Measurements from ENCODE around the gene RAB5B.
"Not testable (repeated sequence)": the region's sequence is repeated elsewhere in the genome, so short reads cannot be mapped to it uniquely, and the experiment has no call there.

RAB5B gene

GRCh38 chr12:56020423-56021184, 46.7 kb downstream of the RAB5B start, which contains the start of gene IKZF4:
Gene IKZF4, plus strand, starts transcription at chr12:56021043. Its CDS starts 451 bp downstream, at chr12:56021494.
- DNase-seq: no peak

GRCh38 chr12:56021889-56022497, 48.1 kb downstream of the RAB5B start:
- DNase-seq: no peak

- DNase-seq: no peak
Observed at GRCh38 chr12:56028511-56029165, 54.8 kb downstream of the RAB5B start.

- DNase-seq: no peak
Observed at GRCh38 chr12:56029166-56029519, 55.3 kb downstream of the RAB5B start.

GRCh38 chr12:56029666-56030293, 55.9 kb downstream of the RAB5B start:
- peak; percentile 22 for DNase-seq

GRCh38 chr12:56031987-56032386, 58.1 kb downstream of the RAB5B start:
- no peak for DNase-seq

GRCh38 chr12:56034586-56035332, 60.9 kb downstream of the RAB5B start:
- DNase-seq: no peak

- DNase-seq: no peak
Observed at GRCh38 chr12:56037161-56037560, 63.3 kb downstream of the RAB5B start.

- DNase-seq: no peak
Observed at GRCh38 chr12:56038022-56038655, 64.3 kb downstream of the RAB5B start.

GRCh38 chr12:56040151-56040550, 66.3 kb downstream of the RAB5B start:
- DNase-seq: no peak

GRCh38 chr12:56040963-56041551, 67.2 kb downstream of the RAB5B start:
- DNase-seq: no peak

- DNase-seq: peak; percentile 90
Observed at GRCh38 chr12:56041552-56042429, 67.9 kb downstream of the RAB5B start, which contains the start of gene RPS26. Gene RPS26, plus strand, starts transcription at chr12:56041918. Its CDS starts 249 bp downstream, at chr12:56042167.

GRCh38 chr12:56042430-56042813, 68.5 kb downstream of the RAB5B start:
- DNase-seq: not testable (repeated sequence)

- no peak for DNase-seq
Observed at GRCh38 chr12:56042843-56043242, 69.0 kb downstream of the RAB5B start.

All from stimulated activated naive CD4-positive, alpha-beta T cell treated with Interleukin-2 at 50 U/mL for 16 hours (primary cell).